PC-3 (cell line): Measurements from ENCODE around the gene ACTRT3. TPM values are rescaled to one million over a fixed set of nuclear protein-coding genes. Genes with fewer than 3 reads are reported as not detected.

ENCODE experiments used
- ATAC-seq: fragments of 200-7000 bp; cut with Tn5 transposase; 2 replicates; pipeline ENCODE4 v1.9.1; 2020; ENCODE audit warnings: mild to moderate bottlenecking, moderate library complexity
- BruUV-seq: library from RNA; stranded (reverse); fragments of 400-500 nt; replicated peaks from 2 replicates; lab custom pipeline; 2021; lab: Mats Ljungman, UMichigan
- CTCF ChIA-PET: fragments of 300-600 bp; sonication (Branson Sonifier 250); formaldehyde crosslinking; loops from one replicate; lab custom pipeline; 2022; ENCODE audit warnings: antibody characterized with exemption; lab: Charles Lee
- POLR2A ChIA-PET: fragments of 300-600 bp; sonication (Branson Sonifier 250); formaldehyde crosslinking; loops from one replicate; lab custom pipeline; 2022; ENCODE audit warnings: antibody characterized with exemption; ENCODE audit not compliant: unreplicated experiment; lab: Charles Lee
- DNase-seq: peaks from one replicate; pipeline ENCODE4 v3.0.0-alpha.2; 2015
- H2AFZ ChIP-seq: fragments of 300-600 bp; sonication (generic); 2 replicates; pipeline ENCODE4 v1.6.0; 2016; ENCODE audit warnings: antibody characterized with exemption, low read length
- H3F3A ChIP-seq: fragments of 300-600 bp; sonication (generic); one replicate; pipeline ENCODE4 v1.6.0; 2017; ENCODE audit warnings: antibody characterized with exemption, low read length, control low read depth, mild to moderate bottlenecking; ENCODE audit not compliant: unreplicated experiment
- H3K27ac ChIP-seq: fragments of 300-600 bp; sonication (generic); 2 replicates; pipeline ENCODE4 v1.5.1; 2016; ENCODE audit warnings: mild to moderate bottlenecking, low read length
- H3K27me3 ChIP-seq: fragments of 300-600 bp; sonication (generic); 2 replicates; pipeline ENCODE4 v1.6.1; 2016; ENCODE audit warnings: low read length, mixed read lengths
- H3K36me3 ChIP-seq: fragments of 300-600 bp; sonication (generic); 2 replicates; pipeline ENCODE4 v1.6.1; 2016; ENCODE audit warnings: low read depth, mixed run types, low read length, mixed read lengths
- H3K4me1 ChIP-seq: fragments of 300-600 bp; sonication (generic); 2 replicates; pipeline ENCODE4 v1.5.1; 2016; ENCODE audit warnings: low read length; ENCODE audit not compliant: insufficient read depth
- H3K4me2 ChIP-seq: fragments of 300-600 bp; sonication (generic); 2 replicates; pipeline ENCODE4 v1.6.0; 2016; ENCODE audit warnings: low read length
- H3K4me3 ChIP-seq: fragments of 300-600 bp; sonication (generic); 2 replicates; pipeline ENCODE4 v1.5.1; 2016; ENCODE audit warnings: mild to moderate bottlenecking, low read length, mixed read lengths
- H3K79me2 ChIP-seq: fragments of 300-600 bp; sonication (generic); 2 replicates; pipeline ENCODE4 v1.6.1; 2017; ENCODE audit warnings: low read length, mixed read lengths
- H3K9ac ChIP-seq: fragments of 300-600 bp; sonication (generic); 2 replicates; pipeline ENCODE4 v1.6.0; 2016; ENCODE audit warnings: mild to moderate bottlenecking, low read length
- H3K9me2 ChIP-seq: fragments of 300-600 bp; sonication (generic); replicated peaks from 2 replicates; pipeline ENCODE4 v1.6.1; 2016; ENCODE audit warnings: mixed run types, low read length, mixed read lengths
- H3K9me3 ChIP-seq: fragments of 300-600 bp; sonication (generic); 2 replicates; pipeline ENCODE4 v1.6.1; 2016; ENCODE audit warnings: low read length, mixed read lengths
- H4K20me1 ChIP-seq: fragments of 300-600 bp; sonication (generic); 2 replicates; pipeline ENCODE4 v1.6.1; 2016; ENCODE audit warnings: low read length, mixed read lengths
- CTCF ChIP-seq: fragments of 300-600 bp; sonication (generic); conservative IDR thresholded peaks from 2 replicates; pipeline ENCODE4 v1.5.1; 2017; ENCODE audit warnings: antibody characterized with exemption, low read depth, mild to moderate bottlenecking, low read length
- EZH2 ChIP-seq: fragments of 300-600 bp; sonication (generic); IDR thresholded peaks from one replicate; pipeline ENCODE4 v1.6.1; 2017; ENCODE audit warnings: antibody characterized with exemption, mild to moderate bottlenecking, low read length; ENCODE audit not compliant: unreplicated experiment
- EZH2phosphoT487 ChIP-seq: fragments of 300-600 bp; sonication (generic); IDR thresholded peaks from 2 replicates; pipeline ENCODE4 v1.6.1; 2018; ENCODE audit warnings: mild to moderate bottlenecking, antibody characterized with exemption, low read length, borderline replicate concordance
- intact Hi-C: fragments of 100-400 bp; cut with micrococcal nuclease; formaldehyde crosslinking; loops from 2 replicates; pipeline ENCODE4 v1.9.0; 2023
- total RNA-seq: library from RNA; depleted of rRNA; stranded (reverse); fragments of >200 nt; gene quantifications from 2 replicates; pipeline ENCODE4 v1.2.3, GENCODE V29; 2014

The ACTRT3 gene
- total RNA-seq, 1 experiment from 2014 or later, result 2.6 TPM

- Histone ChIP-seq H3K4me2 (peak within 1 kb of the TSS; percentile 94), H4K20me1 (no peaks in the 10 kb centered on the region), H3K27me3 (no peaks in the 10 kb centered on the region), H3K79me2 (peaks cover 32% of the 10 kb centered on the region), H2AFZ (peak within 1 kb of the TSS; percentile 85), H3F3A (no peaks in the 10 kb centered on the region), H3K9me3 (no peaks in the 10 kb centered on the region), H3K4me1 (peaks cover 16% of the 10 kb centered on the region), H3K4me3 (peak within 1 kb of the TSS; percentile 96), H3K27ac (peak within 1 kb of the TSS; percentile 90), H3K36me3 (peaks cover 26% of the 10 kb centered on the region; the same call in 1 of the 2 replicates), H3K9me2 (no peaks in the 10 kb centered on the region), H3K9ac (peak within 1 kb of the TSS; percentile 97)
- TSS peak; percentile 88 for BruUV-seq
- peak; percentile 86 for DNase-seq
- peak; percentile 82 for ATAC-seq
- TF ChIP-seq EZH2, result no peak
- ChIA-PET POLR2A (interaction anchor here (0.6 kb wide), 1 partner anchor 234 kb away, joined by 7 read pairs; no protein-coding TSS in a partner anchor), CTCF (no interaction called here)
- intact Hi-C loops, result loop anchor here (5.0 kb wide), 3 partner anchors 39 to 1676 kb away; partner anchors contain the start of genes GOLIM4, GPR160, LRRC34 and LRRIQ4
Measured at GRCh38 chr3:169772897-169773816, 3.8 kb upstream of the ACTRT3 start, which contains the start of gene MYNN. Gene MYNN (plus strand): TSS chr3:169773396. CDS start chr3:169774296, 900 bp downstream.

GRCh38 chr3:169772305-169772896 lies 3.0 kb upstream of the ACTRT3 start:
- no peaks in the 10 kb centered on the region for H3K9me3 ChIP-seq
- no peaks in the 10 kb centered on the region for H3F3A ChIP-seq
- peak overlapping the region; percentile 94 for H3K4me2 ChIP-seq
- peak overlapping the region; percentile 90 for H3K27ac ChIP-seq
- no peaks in the 10 kb centered on the region for H4K20me1 ChIP-seq
- peaks cover 21% of the 10 kb centered on the region; the same call in 1 of the 2 replicates for H3K36me3 ChIP-seq
- peak overlapping the region; percentile 97 for H3K9ac ChIP-seq
- DNase-seq, result peak; percentile 80
- H2AFZ ChIP-seq, result peak overlapping the region; percentile 85
- intact Hi-C loops, result loop anchor here (5.0 kb wide), 3 partner anchors 40 to 1675 kb away; partner anchors contain the start of genes GOLIM4, GPR160, LRRC34 and LRRIQ4
- no peaks in the 10 kb centered on the region for H3K9me2 ChIP-seq
- no peaks in the 10 kb centered on the region for H3K27me3 ChIP-seq
- BruUV-seq, result no TSS peak
- CTCF ChIA-PET, result no interaction called here
- POLR2A ChIA-PET, result interaction anchor here (0.6 kb wide), 1 partner anchor 235 kb away, joined by 7 read pairs; no protein-coding TSS in a partner anchor
- peaks cover 32% of the 10 kb centered on the region for H3K79me2 ChIP-seq
- H3K4me3 ChIP-seq, result peak overlapping the region; percentile 96
- no peak for TF ChIP-seq CTCF
- peak; percentile 52 for ATAC-seq
- H3K4me1 ChIP-seq, result peaks cover 16% of the 10 kb centered on the region

GRCh38 chr3:169771497-169772304 lies 2.3 kb upstream of the ACTRT3 start:
- POLR2A ChIA-PET, result no interaction called here
- Histone ChIP-seq H4K20me1 (no peaks in the 10 kb centered on the region), H3K4me2 (peak overlapping the region; percentile 94), H3K9me3 (no peaks in the 10 kb centered on the region), H3F3A (no peaks in the 10 kb centered on the region), H3K27ac (peak overlapping the region; percentile 90), H3K79me2 (peaks cover 32% of the 10 kb centered on the region), H3K4me3 (peak overlapping the region; percentile 96), H3K9ac (peak overlapping the region; percentile 97), H3K4me1 (peaks cover 16% of the 10 kb centered on the region), H3K9me2 (no peaks in the 10 kb centered on the region), H3K36me3 (peaks cover 16% of the 10 kb centered on the region; the same call in 1 of the 2 replicates), H2AFZ (peak overlapping the region; percentile 94), H3K27me3 (no peaks in the 10 kb centered on the region)
- ATAC-seq, result no peak
- DNase-seq, result peak; percentile 91
- intact Hi-C loops, result loop anchor here (5.0 kb wide), 3 partner anchors 41 to 1674 kb away; partner anchors contain the start of genes GOLIM4, GPR160, LRRC34 and LRRIQ4
- CTCF ChIA-PET, result no interaction called here
- no TSS peak for BruUV-seq
- TF ChIP-seq EZH2phosphoT487, result no peak
- no peak for TF ChIP-seq CTCF
- no peak for TF ChIP-seq EZH2
